Measurements from ENCODE around the gene SCAF11.

GRCh38 chr12:45959728-45960127 is 30.6 kb downstream of the SCAF11 start:
- TF ChIP-seq POLR2A (IDR thresholded peaks at IDR 0.05) (no peak), CTCF (IDR thresholded peaks at IDR 0.05) (no peak)

Measured in heart left ventricle (tissue), 13 donors.